ENCODE results near the gene CALU.

DNA sequence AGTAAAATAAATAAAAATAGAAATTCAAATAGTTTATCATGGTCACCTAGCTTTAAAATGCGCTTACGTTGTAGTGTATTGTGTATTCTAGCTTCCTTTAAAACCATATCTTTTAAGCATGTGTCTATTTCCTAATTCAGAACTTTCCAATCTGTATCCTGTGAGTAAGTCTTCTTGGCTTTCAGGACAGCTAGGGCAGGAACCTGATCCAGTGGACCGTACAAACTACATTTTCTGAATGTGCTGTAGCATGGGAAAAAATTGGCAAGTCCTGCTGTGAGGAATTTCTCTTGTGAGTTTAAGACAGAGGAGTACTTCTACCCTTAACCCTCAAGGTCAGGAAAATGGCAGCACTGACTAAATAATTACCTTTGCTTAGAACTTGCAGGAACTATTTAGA lies 24.4 kb downstream of the CALU start:
- TF ChIP-seq, protein P1, sequence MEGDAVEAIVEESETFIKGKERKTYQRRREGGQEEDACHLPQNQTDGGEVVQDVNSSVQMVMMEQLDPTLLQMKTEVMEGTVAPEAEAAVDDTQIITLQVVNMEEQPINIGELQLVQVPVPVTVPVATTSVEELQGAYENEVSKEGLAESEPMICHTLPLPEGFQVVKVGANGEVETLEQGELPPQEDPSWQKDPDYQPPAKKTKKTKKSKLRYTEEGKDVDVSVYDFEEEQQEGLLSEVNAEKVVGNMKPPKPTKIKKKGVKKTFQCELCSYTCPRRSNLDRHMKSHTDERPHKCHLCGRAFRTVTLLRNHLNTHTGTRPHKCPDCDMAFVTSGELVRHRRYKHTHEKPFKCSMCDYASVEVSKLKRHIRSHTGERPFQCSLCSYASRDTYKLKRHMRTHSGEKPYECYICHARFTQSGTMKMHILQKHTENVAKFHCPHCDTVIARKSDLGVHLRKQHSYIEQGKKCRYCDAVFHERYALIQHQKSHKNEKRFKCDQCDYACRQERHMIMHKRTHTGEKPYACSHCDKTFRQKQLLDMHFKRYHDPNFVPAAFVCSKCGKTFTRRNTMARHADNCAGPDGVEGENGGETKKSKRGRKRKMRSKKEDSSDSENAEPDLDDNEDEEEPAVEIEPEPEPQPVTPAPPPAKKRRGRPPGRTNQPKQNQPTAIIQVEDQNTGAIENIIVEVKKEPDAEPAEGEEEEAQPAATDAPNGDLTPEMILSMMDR (IDR thresholded peaks at IDR 0.05 in 2 of 3, conservative IDR thresholded peaks at IDR 0.05 in 1 of 3; ENCODE audit: control insufficient read depth in 2 of 3, extremely low read depth in 1 of 3, insufficient read depth in 1 of 3, low read depth in 3 of 3, low read length in 3 of 3) = no peak
- TF ChIP-seq EZH2 (IDR thresholded peaks at IDR 0.05; ENCODE audit: borderline replicate concordance, control insufficient read depth, low read depth, low read length) (no peak), JUNB (IDR thresholded peaks at IDR 0.05) (no peak), BHLHE40 (IDR thresholded peaks at IDR 0.05; ENCODE audit: borderline replicate concordance in 1 of 2, low read depth in 2 of 2, low read length in 1 of 2) (no peak), POU2F2 (IDR thresholded peaks at IDR 0.05; ENCODE audit: borderline replicate concordance, low read depth, low read length) (no peak), TCF12 (IDR thresholded peaks at IDR 0.05; ENCODE audit: low read depth, low read length) (no peak), CREM (IDR thresholded peaks at IDR 0.05; ENCODE audit: low read depth) (no peak), TBL1XR1 (IDR thresholded peaks at IDR 0.05; ENCODE audit: low read depth, low read length) (no peak)
- TF ChIP-seq, protein P2, sequence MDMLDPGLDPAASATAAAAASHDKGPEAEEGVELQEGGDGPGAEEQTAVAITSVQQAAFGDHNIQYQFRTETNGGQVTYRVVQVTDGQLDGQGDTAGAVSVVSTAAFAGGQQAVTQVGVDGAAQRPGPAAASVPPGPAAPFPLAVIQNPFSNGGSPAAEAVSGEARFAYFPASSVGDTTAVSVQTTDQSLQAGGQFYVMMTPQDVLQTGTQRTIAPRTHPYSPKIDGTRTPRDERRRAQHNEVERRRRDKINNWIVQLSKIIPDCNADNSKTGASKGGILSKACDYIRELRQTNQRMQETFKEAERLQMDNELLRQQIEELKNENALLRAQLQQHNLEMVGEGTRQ (IDR thresholded peaks at IDR 0.05; ENCODE audit: borderline replicate concordance, low read depth, low read length) = no peak
- TF ChIP-seq, protein P3, sequence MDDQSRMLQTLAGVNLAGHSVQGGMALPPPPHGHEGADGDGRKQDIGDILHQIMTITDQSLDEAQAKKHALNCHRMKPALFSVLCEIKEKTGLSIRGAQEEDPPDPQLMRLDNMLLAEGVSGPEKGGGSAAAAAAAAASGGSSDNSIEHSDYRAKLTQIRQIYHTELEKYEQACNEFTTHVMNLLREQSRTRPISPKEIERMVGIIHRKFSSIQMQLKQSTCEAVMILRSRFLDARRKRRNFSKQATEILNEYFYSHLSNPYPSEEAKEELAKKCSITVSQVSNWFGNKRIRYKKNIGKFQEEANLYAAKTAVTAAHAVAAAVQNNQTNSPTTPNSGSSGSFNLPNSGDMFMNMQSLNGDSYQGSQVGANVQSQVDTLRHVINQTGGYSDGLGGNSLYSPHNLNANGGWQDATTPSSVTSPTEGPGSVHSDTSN (IDR thresholded peaks at IDR 0.05; ENCODE audit: insufficient replicate concordance, low read depth, low read length) = no peak
